Activated B cell treated with CpG ODN at 0.5 μM for 24 hours (primary cell): ENCODE data around the gene AFG1L. TPM values are rescaled to one million over a fixed set of nuclear protein-coding genes. Genes with fewer than 3 reads are reported as not detected.

Experiments
- ATAC-seq: fragments of 200-7000 bp; cut with Tn5 transposase; one replicate; pipeline ENCODE4 v1.10.0; 2021; ENCODE audit warnings: low read depth, mild to moderate bottlenecking, moderate library complexity
- CTCF ChIA-PET: fragments of 350-600 bp; sonication (Branson Sonifier 250); formaldehyde crosslinking; loops from one replicate; lab custom pipeline; 2021; ENCODE audit warnings: antibody characterized with exemption; lab: Charles Lee
- POLR2A ChIA-PET: fragments of 350-600 bp; sonication (Branson Sonifier 250); formaldehyde crosslinking; loops from one replicate; lab custom pipeline; 2021; ENCODE audit warnings: antibody characterized with exemption; lab: Charles Lee
- DNase-seq: peaks from one replicate; pipeline ENCODE4 v3.0.0; 2022
- H3K27ac Mint-ChIP-seq: one replicate; pipeline ENCODE4 v1.8.0; 2020; ENCODE audit warnings: mixed read lengths
- H3K27me3 Mint-ChIP-seq: one replicate; pipeline ENCODE4 v1.8.0; 2021; ENCODE audit warnings: mixed read lengths
- H3K36me3 Mint-ChIP-seq: one replicate; pipeline ENCODE4 v1.8.0; 2021; ENCODE audit warnings: low read depth, mixed read lengths
- H3K4me1 Mint-ChIP-seq: one replicate; pipeline ENCODE4 v1.8.0; 2021; ENCODE audit warnings: mixed read lengths
- H3K4me3 Mint-ChIP-seq: one replicate; pipeline ENCODE4 v1.8.0; 2020; ENCODE audit warnings: mild to moderate bottlenecking, mixed read lengths
- H3K9me3 Mint-ChIP-seq: one replicate; pipeline ENCODE4 v1.8.0; 2020; ENCODE audit warnings: mixed read lengths
- CTCF ChIP-seq: fragments of 200-600 bp; IDR thresholded peaks from one replicate; pipeline ENCODE4 v1.8.0; 2022; ENCODE audit warnings: antibody characterized with exemption, mild to moderate bottlenecking
- intact Hi-C: fragments of 100-400 bp; cut with micrococcal nuclease; formaldehyde crosslinking; loops from one replicate; pipeline ENCODE4 v1.15.1; 2024
- total RNA-seq: library from RNA; stranded (reverse); gene quantifications from 2 replicates; pipeline ENCODE4 v1.2.3, GENCODE V29; 2022

The AFG1L gene
- total RNA-seq, 1 donor from 2014 or later: 10.3 TPM

GRCh38 chr6:108364470-108364869 lies 69.6 kb downstream of the AFG1L start:
- no peaks in the 10 kb centered on the region for H3K36me3 Mint-ChIP-seq
- intact Hi-C loops: no loop called here
- no peak for ATAC-seq
- no peak for TF ChIP-seq CTCF
- POLR2A ChIA-PET: interaction anchor here (0.6 to 1.4 kb wide), 3 partner anchors 34 to 104 kb away, joined by 3 to 4 read pairs (median 3); partner anchors contain the start of gene SNX3
- DNase-seq: no peak
- H3K9me3 Mint-ChIP-seq: no peaks in the 10 kb centered on the region
- CTCF ChIA-PET: no interaction called here
- no peak overlapping the region for H3K27ac Mint-ChIP-seq
- peaks cover 12% of the 10 kb centered on the region for H3K4me1 Mint-ChIP-seq
- H3K27me3 Mint-ChIP-seq: no peaks in the 10 kb centered on the region
- no peak overlapping the region for H3K4me3 Mint-ChIP-seq

- DNase-seq (no peak), ATAC-seq (no peak)
- intact Hi-C loops: no loop called here
- ChIA-PET POLR2A (no interaction called here), CTCF (no interaction called here)
- H3K36me3 Mint-ChIP-seq: no peaks in the 10 kb centered on the region
- H3K9me3 Mint-ChIP-seq: no peaks in the 10 kb centered on the region
- H3K27me3 Mint-ChIP-seq: no peaks in the 10 kb centered on the region
- TF ChIP-seq CTCF: no peak
- H3K4me3 Mint-ChIP-seq: no peak overlapping the region
- H3K4me1 Mint-ChIP-seq: peaks cover 12% of the 10 kb centered on the region
- no peak overlapping the region for H3K27ac Mint-ChIP-seq
Measured at GRCh38 chr6:108365478-108365877, 70.6 kb downstream of the AFG1L start.

- no peak overlapping the region for H3K4me3 Mint-ChIP-seq
- H3K27ac Mint-ChIP-seq: no peak overlapping the region
- no peaks in the 10 kb centered on the region for H3K36me3 Mint-ChIP-seq
- intact Hi-C loops: no loop called here
- DNase-seq (no peak), ATAC-seq (no peak)
- ChIA-PET CTCF (no interaction called here), POLR2A (no interaction called here)
- no peaks in the 10 kb centered on the region for H3K27me3 Mint-ChIP-seq
- no peak for TF ChIP-seq CTCF
- H3K4me1 Mint-ChIP-seq: peaks cover 10% of the 10 kb centered on the region
- H3K9me3 Mint-ChIP-seq: no peaks in the 10 kb centered on the region
Measured at GRCh38 chr6:108366236-108366635, 71.4 kb downstream of the AFG1L start.

GRCh38 chr6:108368431-108369030 lies 73.7 kb downstream of the AFG1L start:
- DNase-seq (no peak), ATAC-seq (peak; percentile 68)
- no peak for TF ChIP-seq CTCF
- Mint-ChIP-seq H3K4me1 (peaks cover 10% of the 10 kb centered on the region), H3K9me3 (no peaks in the 10 kb centered on the region), H3K4me3 (no peak overlapping the region), H3K36me3 (no peaks in the 10 kb centered on the region), H3K27ac (no peak overlapping the region), H3K27me3 (no peaks in the 10 kb centered on the region)
- POLR2A ChIA-PET: interaction anchor here (1.0 to 1.4 kb wide), 2 partner anchors 108 to 909 kb away, joined by 4 read pairs; partner anchors contain the start of genes PDSS2 and SNX3
- intact Hi-C loops: no loop called here
- CTCF ChIA-PET: interaction anchor here (0.6 to 1.3 kb wide), 2 partner anchors 107 to 123 kb away, joined by 3 read pairs; partner anchors contain the start of gene SNX3

GRCh38 chr6:108380876-108381275 lies 86.0 kb downstream of the AFG1L start:
- no peaks in the 10 kb centered on the region for H3K27me3 Mint-ChIP-seq
- no peaks in the 10 kb centered on the region for H3K9me3 Mint-ChIP-seq
- ChIA-PET POLR2A (interaction anchor here (0.7 kb wide), 1 partner anchor 42 kb away, joined by 4 read pairs; no protein-coding TSS in a partner anchor), CTCF (no interaction called here)
- intact Hi-C loops: no loop called here
- H3K4me1 Mint-ChIP-seq: no peaks in the 10 kb centered on the region
- TF ChIP-seq CTCF: no peak
- peaks cover 8% of the 10 kb centered on the region for H3K36me3 Mint-ChIP-seq
- no peak for ATAC-seq
- DNase-seq: no peak
- H3K4me3 Mint-ChIP-seq: no peak overlapping the region
- H3K27ac Mint-ChIP-seq: no peak overlapping the region
